Transverse colon (tissue), 4 donors: ENCODE measurements around the gene BCL11B. TPM values are rescaled to one million over a fixed set of nuclear protein-coding genes. Genes with fewer than 3 reads are reported as not detected.

ENCODE experiments used
- DNase-seq: peaks from one replicate; pipeline ENCODE4 v3.0.0-alpha.2; 2019
- H3K27ac ChIP-seq, 4 donors: fragments of 200-600 bp; sonication (generic); 2 replicates each; pipeline ENCODE4 v1.5.1; 2016 to 2018; ENCODE audit warnings: inconsistent platforms in 4 of 4
- H3K27me3 ChIP-seq: fragments of 200-600 bp; sonication (generic); 2 replicates; pipeline ENCODE4 v1.5.1; 2017; ENCODE audit warnings: inconsistent platforms
- H3K36me3 ChIP-seq, 4 donors: fragments of 200-600 bp; sonication (generic); 2 replicates each; pipeline ENCODE4 v1.5.1; 2017 to 2019; ENCODE audit warnings: inconsistent platforms in 4 of 4
- H3K4me1 ChIP-seq, 4 donors: fragments of 200-600 bp; sonication (generic); 2 replicates each; pipeline ENCODE4 v1.5.1; 2017 to 2020; ENCODE audit warnings: inconsistent platforms in 4 of 4
- H3K4me3 ChIP-seq, 4 donors: fragments of 200-600 bp; sonication (generic); 1 replicate in 1 of 4; 2 replicates in 3 of 4; pipeline versions ENCODE4 v1.5.1 to v1.6.1; 2017 to 2019; ENCODE audit warnings: inconsistent platforms in 4 of 4
- H3K9me3 ChIP-seq, 2 donors: fragments of 200-600 bp; sonication (generic); 2 replicates each; pipeline ENCODE4 v1.5.1; 2017 to 2019; ENCODE audit warnings: inconsistent platforms in 2 of 2
- CTCF ChIP-seq, 5 experiments: fragments of 200-600 bp in 3 of 5; fragments of 450-650 bp in 2 of 5; sonication (generic) in 3 of 5; IDR thresholded peaks; 1 replicate in 2 of 5; 2 replicates in 3 of 5; pipeline ENCODE4 v1.5.1; 2016 to 2017; ENCODE audit warnings: antibody characterized with exemption in 5 of 5, inconsistent platforms in 3 of 5, mild to moderate bottlenecking in 2 of 5, moderate library complexity in 1 of 5
- EP300 ChIP-seq: sonication (generic); formaldehyde crosslinking; IDR thresholded peaks from one replicate; pipeline ENCODE4 v1.6.1; 2017; ENCODE audit warnings: antibody characterized with exemption, low read depth
- POLR2A ChIP-seq: fragments of 450-650 bp; IDR thresholded peaks from one replicate; pipeline ENCODE4 v1.6.1; 2016; ENCODE audit warnings: antibody characterized with exemption, mild to moderate bottlenecking, moderate library complexity
- POLR2AphosphoS5 ChIP-seq, 3 donors: sonication (generic); formaldehyde crosslinking; IDR thresholded peaks; one replicate each; pipeline ENCODE4 v1.6.1; 2016; ENCODE audit warnings: antibody characterized with exemption in 3 of 3
- WGBS, 2 donors: methylation state at CpG; one replicate each; pipeline ENCODE4 v1.1.5; 2018; ENCODE audit warnings: low coverage in 1 of 2; 5-methylcytosine and 5-hydroxymethylcytosine counted together
- in situ Hi-C, 4 donors: fragments of 200-750 bp; cut with MboI; loops; one replicate each; pipeline versions ENCODE4 v1.15.0 to v1.15.1; 2017; ENCODE audit warnings: low sequenced_read_pairs in 3 of 4, low pct_ligation_motif_present in 1 of 4, low pct_unique_long_range_greater_than_20kb in 1 of 4
- intact Hi-C: fragments of 100-400 bp; cut with DNase I; formaldehyde crosslinking; loops from one replicate; pipeline ENCODE4 v1.15.1; 2023; ENCODE audit warnings: low total_unique reads
- total RNA-seq, 4 donors: library from RNA; depleted of rRNA; stranded (reverse); fragments of >200 nt; gene quantifications; one replicate each; pipeline ENCODE4 v1.1.0, GENCODE V29; 2016

BCL11B gene
- total RNA-seq, 4 donors from 2014 or later, result 0.37 to 4.8 (median 3.7) TPM

GRCh38 chr14:99168330-99168729 lies 103.7 kb downstream of the BCL11B start:
- TF ChIP-seq POLR2AphosphoS5 (IDR thresholded peaks at IDR 0.05), result no peak
- no peak for TF ChIP-seq POLR2A
- TF ChIP-seq EP300, result no peak
- TF ChIP-seq CTCF (IDR thresholded peaks at IDR 0.05), result no peak
- DNase-seq, result no peak
- intact Hi-C loops (no loop called here), in situ Hi-C loops (no loop called here)
- 89 to 100% methylated on average over 3 to 5 of the region's 5 CpGs for WGBS, 2 donors
- H3K9me3 ChIP-seq, result no peaks in the 10 kb centered on the region
- H3K27ac ChIP-seq, result no peak overlapping the region
- no peaks in the 10 kb centered on the region for H3K27me3 ChIP-seq
- H3K36me3 ChIP-seq, result no peaks in the 10 kb centered on the region
- no peaks in the 10 kb centered on the region for H3K4me1 ChIP-seq
- H3K4me3 ChIP-seq, result no peak overlapping the region

- H3K27me3 ChIP-seq, result no peaks in the 10 kb centered on the region
- TF ChIP-seq CTCF (IDR thresholded peaks at IDR 0.05) (no peak), EP300 (no peak), POLR2AphosphoS5 (IDR thresholded peaks at IDR 0.05) (no peak), POLR2A (no peak)
- H3K4me1 ChIP-seq, result no peaks in the 10 kb centered on the region
- no peak overlapping the region for H3K27ac ChIP-seq
- H3K4me3 ChIP-seq, result no peak overlapping the region
- WGBS, 2 donors, result 91 to 95% methylated on average over 4 of the region's 4 CpGs
- intact Hi-C loops, result no loop called here
- in situ Hi-C loops, result no loop called here
- DNase-seq, result no peak
- no peaks in the 10 kb centered on the region for H3K9me3 ChIP-seq
- no peaks in the 10 kb centered on the region for H3K36me3 ChIP-seq
These were observed 105.5 kb downstream of the BCL11B start for GRCh38 chr14:99166506-99166905.

- DNase-seq, result no peak
- intact Hi-C loops (no loop called here), in situ Hi-C loops (no loop called here)
- no peaks in the 10 kb centered on the region for H3K36me3 ChIP-seq
- H3K27me3 ChIP-seq, result no peaks in the 10 kb centered on the region
- WGBS, 2 donors, result 80 to 81% methylated on average over 4 to 5 of the region's 5 CpGs
- no peaks in the 10 kb centered on the region for H3K4me1 ChIP-seq
- no peaks in the 10 kb centered on the region for H3K9me3 ChIP-seq
- no peak for TF ChIP-seq CTCF (IDR thresholded peaks at IDR 0.05)
- no peak for TF ChIP-seq POLR2AphosphoS5 (IDR thresholded peaks at IDR 0.05)
- no peak for TF ChIP-seq POLR2A
- no peak for TF ChIP-seq EP300
- H3K27ac ChIP-seq, result no peak overlapping the region
- no peak overlapping the region for H3K4me3 ChIP-seq
These were observed 107.3 kb downstream of the BCL11B start for GRCh38 chr14:99164712-99165111.

GRCh38 chr14:99163446-99163845 lies 108.6 kb downstream of the BCL11B start:
- WGBS, 2 donors, result 81 to 84% methylated on average over 2 to 3 of the region's 3 CpGs
- Histone ChIP-seq H3K4me1 (no peaks in the 10 kb centered on the region), H3K27me3 (no peaks in the 10 kb centered on the region), H3K27ac (no peak overlapping the region), H3K36me3 (no peaks in the 10 kb centered on the region), H3K9me3 (no peaks in the 10 kb centered on the region), H3K4me3 (no peak overlapping the region)
- TF ChIP-seq POLR2A (no peak), EP300 (no peak), CTCF (IDR thresholded peaks at IDR 0.05) (no peak), POLR2AphosphoS5 (IDR thresholded peaks at IDR 0.05) (no peak)
- DNase-seq, result no peak
- intact Hi-C loops (no loop called here), in situ Hi-C loops (no loop called here)
